Lower leg skin (tissue), 4 donors: ENCODE results near the gene RPS3A. TPM values are rescaled to one million over a fixed set of nuclear protein-coding genes. Genes with fewer than 3 reads are reported as not detected.

Source experiments
- DNase-seq, 2 donors: peaks; one replicate each; pipeline ENCODE4 v3.0.0-alpha.2; 2019; ENCODE audit warnings: low spot score in 2 of 2
- H3K4me3 ChIP-seq: fragments of 200-600 bp; sonication (generic); 2 replicates; pipeline ENCODE4 v1.5.1; 2017; ENCODE audit warnings: mild to moderate bottlenecking, low read depth; ENCODE audit not compliant: poor library complexity, severe bottlenecking
- POLR2A ChIP-seq, 2 donors: fragments of 450-650 bp; IDR thresholded peaks; one replicate each; pipeline ENCODE4 v1.6.1; 2016 to 2017; ENCODE audit warnings: antibody characterized with exemption in 2 of 2, mild to moderate bottlenecking in 1 of 2, moderate library complexity in 1 of 2
- WGBS, 2 donors: methylation state at CpG; one replicate each; pipeline ENCODE4 v1.1.5; 2018; 5-methylcytosine and 5-hydroxymethylcytosine counted together
- intact Hi-C: fragments of 100-400 bp; cut with DNase I; formaldehyde crosslinking; loops from one replicate; pipeline ENCODE4 v1.15.0; 2023; ENCODE audit warnings: low total_unique reads
- total RNA-seq, 4 donors: library from RNA; depleted of rRNA; stranded (reverse); fragments of >200 nt; gene quantifications; one replicate each; pipeline ENCODE4 v1.1.0, GENCODE V29; 2016
- TF ChIP-seq, protein P1 (sequence below), 3 donors: fragments of 450-650 bp; IDR thresholded peaks; one replicate each; pipeline ENCODE4 v1.5.1; 2016; ENCODE audit warnings: antibody characterized with exemption in 3 of 3, mild to moderate bottlenecking in 3 of 3, moderate library complexity in 2 of 3

Gene RPS3A
- total RNA-seq, 4 donors from 2014 or later: 2,776 to 4,436 (median 3,829) TPM

DNA sequence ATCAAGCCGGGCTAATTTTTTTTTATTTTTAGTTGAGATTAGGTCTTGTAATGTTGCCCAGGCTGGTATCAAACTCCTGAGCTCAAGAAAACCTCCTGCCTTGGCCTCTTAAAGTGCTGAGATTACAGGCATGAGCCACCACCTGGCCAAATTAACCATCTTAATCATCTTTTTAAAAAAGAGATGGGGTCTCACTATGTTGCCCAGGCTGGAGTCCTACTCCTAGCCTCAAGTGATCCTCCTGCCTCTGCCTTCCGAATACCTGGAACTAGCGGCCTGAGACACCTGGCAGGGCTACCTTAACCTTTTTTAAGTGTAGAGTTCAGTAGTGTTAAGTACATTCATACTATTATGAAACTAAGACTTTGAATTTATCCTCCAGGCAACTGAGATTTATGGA, 1.7 kb upstream of the RPS3A start:
- TF ChIP-seq, protein P1, sequence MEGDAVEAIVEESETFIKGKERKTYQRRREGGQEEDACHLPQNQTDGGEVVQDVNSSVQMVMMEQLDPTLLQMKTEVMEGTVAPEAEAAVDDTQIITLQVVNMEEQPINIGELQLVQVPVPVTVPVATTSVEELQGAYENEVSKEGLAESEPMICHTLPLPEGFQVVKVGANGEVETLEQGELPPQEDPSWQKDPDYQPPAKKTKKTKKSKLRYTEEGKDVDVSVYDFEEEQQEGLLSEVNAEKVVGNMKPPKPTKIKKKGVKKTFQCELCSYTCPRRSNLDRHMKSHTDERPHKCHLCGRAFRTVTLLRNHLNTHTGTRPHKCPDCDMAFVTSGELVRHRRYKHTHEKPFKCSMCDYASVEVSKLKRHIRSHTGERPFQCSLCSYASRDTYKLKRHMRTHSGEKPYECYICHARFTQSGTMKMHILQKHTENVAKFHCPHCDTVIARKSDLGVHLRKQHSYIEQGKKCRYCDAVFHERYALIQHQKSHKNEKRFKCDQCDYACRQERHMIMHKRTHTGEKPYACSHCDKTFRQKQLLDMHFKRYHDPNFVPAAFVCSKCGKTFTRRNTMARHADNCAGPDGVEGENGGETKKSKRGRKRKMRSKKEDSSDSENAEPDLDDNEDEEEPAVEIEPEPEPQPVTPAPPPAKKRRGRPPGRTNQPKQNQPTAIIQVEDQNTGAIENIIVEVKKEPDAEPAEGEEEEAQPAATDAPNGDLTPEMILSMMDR (IDR thresholded peaks at IDR 0.05): no peak
- no peak for TF ChIP-seq POLR2A (IDR thresholded peaks at IDR 0.05)
- intact Hi-C loops: no loop called here
- no peak overlapping the region for H3K4me3 ChIP-seq
- WGBS, 2 donors: 92 to 95% methylated on average over 3 of the region's 3 CpGs
- no peak for DNase-seq

DNA sequence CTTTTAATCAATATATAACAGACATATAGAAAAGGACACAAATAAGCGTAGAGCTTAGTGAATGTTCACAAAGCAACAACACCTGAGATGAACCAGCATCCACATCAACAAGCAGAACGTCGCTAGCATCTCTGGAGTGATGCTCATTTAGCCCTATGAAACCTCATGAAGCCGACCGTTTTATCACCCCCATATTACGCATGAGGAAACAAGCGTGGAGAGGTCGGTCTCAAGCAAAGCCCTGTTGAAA, 524 bp upstream of the RPS3A start:
- intact Hi-C loops: no loop called here
- WGBS, 2 donors: 21 to 23% methylated on average over 8 of the region's 8 CpGs
- DNase-seq: peak in 1 of 2 donors; percentile 85
- H3K4me3 ChIP-seq: peak overlapping the region; percentile 5
- no peak for TF ChIP-seq POLR2A (IDR thresholded peaks at IDR 0.05)
- TF ChIP-seq, protein P1 (IDR thresholded peaks at IDR 0.05): no peak

DNA sequence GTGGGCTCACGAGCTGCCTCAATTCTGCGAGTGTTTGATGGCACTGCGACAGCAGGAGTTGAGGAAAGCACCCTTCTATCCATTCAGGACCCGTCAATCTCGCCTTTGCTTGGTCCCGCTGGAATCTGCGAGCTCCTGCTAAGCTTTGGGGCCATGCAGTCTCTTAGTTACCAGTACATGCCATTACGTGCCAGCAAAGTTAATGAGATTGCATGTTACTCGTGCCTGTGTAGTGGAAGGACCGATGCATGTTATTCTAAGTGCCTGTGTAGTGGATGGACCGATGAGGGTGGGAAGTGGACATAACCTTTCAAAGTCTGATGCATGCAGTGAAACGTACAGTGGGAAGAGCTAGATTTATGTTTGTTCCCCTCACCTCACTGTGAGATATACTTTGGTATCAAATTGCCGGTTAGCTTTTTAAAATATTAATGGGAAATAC, 569 bp downstream of the RPS3A start:
- no peak for DNase-seq
- TF ChIP-seq, protein P1 (IDR thresholded peaks at IDR 0.05): no peak
- no peak for TF ChIP-seq POLR2A (IDR thresholded peaks at IDR 0.05)
- peak overlapping the region; percentile 83 for H3K4me3 ChIP-seq
- WGBS, 2 donors: 0 to 1% methylated on average over 12 to 13 of the region's 13 CpGs
- intact Hi-C loops: no loop called here

DNA sequence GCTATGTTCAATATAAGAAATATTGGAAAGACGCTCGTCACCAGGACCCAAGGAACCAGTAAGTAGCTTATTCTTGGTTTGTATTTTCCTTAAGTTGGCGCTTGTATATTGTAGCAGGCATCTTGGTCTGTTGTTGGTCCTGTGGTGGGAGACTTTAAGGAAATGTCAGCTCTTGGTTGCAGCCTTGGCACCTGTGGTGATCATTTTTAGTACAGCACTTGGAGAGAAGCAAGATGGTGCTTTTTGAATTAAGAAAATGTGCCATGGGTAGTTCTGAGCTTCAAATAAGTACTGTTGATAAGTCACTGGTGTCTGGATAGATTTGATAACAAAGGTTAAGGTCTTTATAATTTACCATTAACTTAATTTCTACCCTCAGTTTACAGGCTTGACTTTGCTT, 1.1 kb downstream of the RPS3A start:
- intact Hi-C loops: no loop called here
- WGBS, 2 donors: 8 to 12% methylated on average over 3 of the region's 3 CpGs
- DNase-seq: no peak
- peak overlapping the region; percentile 83 for H3K4me3 ChIP-seq
- TF ChIP-seq, protein P1 (IDR thresholded peaks at IDR 0.05): no peak
- TF ChIP-seq POLR2A (IDR thresholded peaks at IDR 0.05): no peak

DNA sequence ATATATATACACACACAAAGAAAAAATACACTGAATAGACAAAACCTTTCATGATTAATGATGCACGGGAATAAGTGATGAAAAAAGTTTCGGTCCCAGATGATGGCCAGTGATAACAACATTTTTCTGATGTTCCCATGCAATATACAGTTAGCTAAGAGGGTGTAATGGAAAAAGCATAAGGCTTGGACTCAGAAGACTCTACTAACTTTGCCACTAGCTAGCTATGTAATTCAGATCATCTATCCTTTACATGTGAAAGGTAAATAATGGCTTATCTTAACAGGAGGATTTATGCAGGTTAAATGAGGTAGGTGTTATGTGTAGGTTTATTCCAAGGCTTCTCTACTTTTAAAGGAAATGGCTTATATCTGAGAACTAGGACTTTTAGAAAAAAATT, 4.3 kb downstream of the RPS3A start:
- 76% methylated on average over 2 of the region's 2 CpGs for WGBS, 2 donors
- DNase-seq: no peak
- intact Hi-C loops: no loop called here
- TF ChIP-seq, protein P1 (IDR thresholded peaks at IDR 0.05): no peak
- no peak for TF ChIP-seq POLR2A (IDR thresholded peaks at IDR 0.05)
- no peak overlapping the region for H3K4me3 ChIP-seq

DNA sequence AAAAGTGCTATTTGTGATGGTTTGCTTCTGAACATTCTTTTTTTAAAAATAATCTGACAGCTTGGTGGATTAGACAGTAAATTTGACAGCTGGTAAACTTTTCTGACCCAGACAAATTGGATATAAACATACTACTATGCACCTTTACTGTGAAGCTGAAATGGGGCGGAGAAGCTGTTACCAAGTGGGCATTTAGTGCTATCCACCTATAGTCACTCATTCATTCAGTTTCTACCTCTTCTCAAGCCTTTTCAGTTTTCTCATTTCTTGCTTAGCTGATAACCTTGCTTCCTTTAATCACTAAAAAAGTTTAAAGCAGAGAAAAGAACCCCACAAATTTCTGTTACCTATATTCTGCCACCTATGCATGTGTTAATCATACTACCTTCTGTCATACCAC, 5.2 kb downstream of the RPS3A start:
- DNase-seq: no peak
- 97% methylated on average over 1 of the region's 1 CpG for WGBS, 2 donors
- H3K4me3 ChIP-seq: no peak overlapping the region
- intact Hi-C loops: no loop called here
- TF ChIP-seq, protein P1 (IDR thresholded peaks at IDR 0.05): no peak
- TF ChIP-seq POLR2A (IDR thresholded peaks at IDR 0.05): no peak
